Stimulated activated naive CD4-positive, alpha-beta T cell treated with Interleukin-2 at 50 U/mL for 16 hours (primary cell): ENCODE measurements around the gene TOM1L2.

ENCODE experiments used
- DNase-seq: peaks from one replicate; lab custom pipeline; 2025; lab: John Stamatoyannopoulos, UW

TOM1L2 gene

GRCh38 chr17:17994271-17995069 lies 22.3 kb upstream of the TOM1L2 start:
- DNase-seq = no peak

DNA sequence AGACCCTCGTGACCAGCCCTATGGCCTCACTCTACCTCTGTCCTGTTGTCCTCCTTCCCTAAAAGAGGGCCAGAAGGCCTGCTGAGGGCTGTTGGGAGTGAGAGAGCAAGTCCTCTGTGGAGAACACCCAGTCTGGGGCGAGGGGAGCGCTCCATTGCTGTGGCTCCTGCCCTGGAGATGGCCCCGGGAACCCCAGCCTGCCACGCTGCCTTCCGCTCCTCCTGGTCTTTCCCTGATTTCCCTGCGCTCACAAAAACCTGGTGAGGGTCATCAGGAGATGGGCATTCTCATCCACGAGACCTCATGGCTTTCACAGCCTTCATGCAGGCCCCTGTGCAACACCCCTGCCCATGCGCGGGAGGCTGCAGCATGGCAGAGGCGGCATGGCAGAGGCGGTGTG lies 21.7 kb upstream of the TOM1L2 start:
- no peak for DNase-seq

- no peak for DNase-seq
These were observed 21.2 kb upstream of the TOM1L2 start for GRCh38 chr17:17993366-17993765.

DNA sequence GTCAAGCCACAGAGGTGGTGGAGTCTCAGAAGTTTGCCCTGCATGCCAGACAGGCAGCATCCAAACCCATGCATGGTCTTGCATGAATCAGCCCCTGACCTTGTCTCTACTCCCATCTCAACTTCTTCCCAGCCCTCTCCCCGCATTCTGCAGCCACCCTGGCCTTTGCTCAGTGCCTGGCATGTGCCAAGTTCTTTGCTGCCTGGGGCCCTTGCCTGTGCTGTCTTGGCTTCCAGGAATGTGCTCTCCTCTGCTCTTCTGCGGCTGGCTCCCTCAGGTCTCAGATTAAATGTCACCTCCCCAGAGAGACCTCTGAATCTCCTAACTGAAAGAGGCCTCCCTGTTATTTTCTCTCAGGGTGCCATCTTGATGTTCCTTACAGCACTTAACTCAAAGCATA lies 18.1 kb upstream of the TOM1L2 start:
- DNase-seq = no peak

- no peak for DNase-seq
These were observed 17.4 kb upstream of the TOM1L2 start for GRCh38 chr17:17989618-17990017.

DNA sequence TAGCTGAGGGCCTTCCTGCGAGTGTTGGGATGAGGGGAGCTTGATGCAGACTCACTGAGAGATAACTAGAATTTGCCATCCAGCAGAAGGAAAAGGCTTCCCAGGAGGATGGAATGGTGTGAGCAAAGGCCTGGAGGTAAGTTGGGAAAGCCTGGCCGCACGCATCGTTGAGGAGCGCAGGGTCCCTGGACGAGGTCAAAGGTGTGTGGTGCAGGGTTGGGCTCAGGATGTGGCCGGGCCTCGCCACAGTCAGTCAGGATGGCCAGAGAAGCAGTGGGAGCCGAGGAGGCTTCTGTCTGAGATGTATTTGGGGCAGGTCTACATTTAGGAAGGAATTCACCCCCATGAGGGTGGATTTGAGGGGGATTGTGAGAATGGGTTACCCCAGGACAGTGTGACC lies 16.9 kb upstream of the TOM1L2 start:
- DNase-seq = no peak

- DNase-seq = no peak
These were observed 16.3 kb upstream of the TOM1L2 start for GRCh38 chr17:17988427-17988945.

- DNase-seq = no peak
These were observed 15.7 kb upstream of the TOM1L2 start for GRCh38 chr17:17987901-17988300.

DNA sequence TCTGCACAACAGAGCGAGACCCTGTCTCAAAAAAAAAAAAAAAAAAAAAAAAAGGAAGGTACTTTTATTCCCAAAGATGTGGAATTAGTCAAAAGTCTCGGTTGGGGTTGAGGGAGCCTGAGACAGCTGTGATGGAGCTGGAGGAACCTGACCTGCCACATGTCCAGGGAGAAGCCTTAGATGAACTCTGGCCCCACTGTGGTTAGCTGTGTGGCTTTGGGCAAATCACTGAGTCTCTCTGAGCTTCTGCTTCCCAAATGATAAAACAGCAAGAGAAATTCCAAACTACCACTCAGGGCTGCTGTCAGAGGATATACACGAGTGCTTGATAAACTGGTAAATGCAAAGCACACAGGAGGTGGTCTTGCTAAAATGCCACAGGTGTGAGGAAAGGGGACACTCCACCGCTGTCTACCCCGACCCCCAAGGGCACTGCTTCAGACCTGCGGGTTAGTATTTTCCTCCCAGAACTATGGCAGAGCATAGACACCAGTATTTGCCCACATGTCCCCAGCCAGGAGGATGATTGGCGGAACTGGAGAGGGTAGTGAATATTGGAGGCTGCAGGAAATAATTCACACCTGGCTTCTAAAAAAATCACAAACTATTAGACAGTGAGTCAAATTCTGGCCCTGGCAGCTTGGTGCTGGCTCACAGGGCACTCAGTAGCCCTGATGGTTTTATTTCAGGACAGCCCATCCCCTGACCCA lies 15.1 kb upstream of the TOM1L2 start:
- DNase-seq = no peak

- DNase-seq = no peak
These were observed 13.4 kb upstream of the TOM1L2 start for GRCh38 chr17:17985555-17985954.

GRCh38 chr17:17985153-17985552 lies 13.0 kb upstream of the TOM1L2 start:
- no peak for DNase-seq

DNA sequence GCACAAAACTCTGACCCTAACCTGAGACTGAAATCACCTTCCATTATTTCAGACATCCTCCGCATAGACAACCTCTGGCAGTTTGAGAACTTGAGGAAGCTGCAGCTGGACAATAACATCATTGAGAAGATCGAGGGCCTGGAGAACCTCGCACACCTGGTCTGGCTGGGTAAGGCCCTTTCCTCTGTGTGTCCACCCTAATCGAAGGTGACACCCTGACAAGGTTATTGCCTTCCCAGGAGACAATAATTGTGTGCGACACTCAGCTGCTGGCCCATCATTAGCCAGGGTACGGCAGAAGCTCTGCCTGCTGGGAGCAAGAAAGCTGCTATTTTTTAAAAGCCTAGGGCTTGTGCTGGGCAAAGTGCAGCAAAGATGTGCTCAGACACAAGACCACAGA lies 11.6 kb upstream of the TOM1L2 start:
- no peak for DNase-seq

- DNase-seq = no peak
These were observed 11.2 kb upstream of the TOM1L2 start for GRCh38 chr17:17983376-17983775.

DNA sequence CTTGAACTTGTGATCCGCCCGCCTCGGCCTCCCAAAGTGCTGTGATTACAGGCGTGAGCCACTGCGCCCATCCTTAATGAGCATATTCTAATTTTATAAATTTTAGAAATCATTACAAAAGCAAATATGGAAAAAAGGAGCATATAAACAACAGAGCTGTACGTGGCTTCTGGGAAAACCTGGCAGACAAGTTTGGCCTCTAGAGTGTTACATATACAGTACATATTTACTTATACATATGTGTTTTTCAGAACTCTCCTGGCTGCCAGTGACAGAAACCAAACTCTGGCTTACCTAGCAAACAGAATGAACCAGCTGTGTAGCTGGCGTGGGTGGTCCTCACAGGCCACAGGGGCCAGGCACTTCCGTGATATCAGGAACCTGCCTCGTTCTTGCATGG lies 10.6 kb upstream of the TOM1L2 start:
- no peak for DNase-seq

- no peak for DNase-seq
These were observed 9.1 kb upstream of the TOM1L2 start for GRCh38 chr17:17981330-17981729.

GRCh38 chr17:17979778-17980177 lies 7.6 kb upstream of the TOM1L2 start:
- DNase-seq = no peak

DNA sequence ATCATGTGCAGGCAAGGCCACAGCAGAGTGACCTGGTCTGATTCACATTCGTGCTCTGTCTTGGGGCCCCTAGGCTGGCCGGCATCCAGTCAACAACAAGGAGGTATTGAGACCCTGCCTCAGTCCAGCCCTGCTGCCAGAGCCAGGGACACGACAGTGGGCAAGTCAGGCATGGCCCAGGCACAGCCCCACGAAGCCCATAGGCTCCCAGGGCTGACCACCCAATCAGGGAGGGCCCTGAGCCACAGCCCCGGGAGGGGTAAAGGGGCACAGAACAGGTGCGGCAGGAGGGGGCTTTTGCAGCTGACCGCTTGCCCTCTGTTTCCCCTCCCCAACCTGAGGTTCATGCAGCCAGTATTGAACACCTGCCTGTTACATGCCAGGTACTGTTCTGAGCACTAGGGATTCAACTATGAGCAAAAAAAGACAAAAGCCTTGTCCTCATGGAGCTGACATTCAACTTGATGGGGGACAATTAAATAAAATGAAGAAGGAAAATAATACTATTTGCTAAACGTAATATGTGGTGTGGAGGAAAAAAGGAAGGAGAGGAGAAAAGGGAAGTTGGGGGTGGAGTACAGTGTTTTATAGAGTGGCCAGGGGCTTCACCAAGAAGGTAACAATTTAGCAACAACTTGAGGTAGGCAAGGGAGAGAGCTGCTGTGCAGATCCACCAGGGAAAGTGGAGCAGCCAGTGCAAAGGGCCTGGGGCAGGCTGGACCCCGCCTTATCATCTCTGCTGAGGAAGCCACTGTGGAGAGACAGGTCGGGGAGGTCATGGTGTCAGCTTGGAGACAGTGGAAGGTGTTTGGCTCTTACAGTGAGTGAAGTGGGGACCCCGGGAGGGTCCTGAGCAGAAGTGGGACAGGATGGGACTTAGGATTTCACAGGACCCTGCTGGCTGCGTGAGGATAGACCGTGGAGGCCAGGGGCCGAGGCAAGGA lies 6.6 kb upstream of the TOM1L2 start:
- DNase-seq = no peak

GRCh38 chr17:17976931-17977570 lies 4.9 kb upstream of the TOM1L2 start:
- no peak for DNase-seq

DNA sequence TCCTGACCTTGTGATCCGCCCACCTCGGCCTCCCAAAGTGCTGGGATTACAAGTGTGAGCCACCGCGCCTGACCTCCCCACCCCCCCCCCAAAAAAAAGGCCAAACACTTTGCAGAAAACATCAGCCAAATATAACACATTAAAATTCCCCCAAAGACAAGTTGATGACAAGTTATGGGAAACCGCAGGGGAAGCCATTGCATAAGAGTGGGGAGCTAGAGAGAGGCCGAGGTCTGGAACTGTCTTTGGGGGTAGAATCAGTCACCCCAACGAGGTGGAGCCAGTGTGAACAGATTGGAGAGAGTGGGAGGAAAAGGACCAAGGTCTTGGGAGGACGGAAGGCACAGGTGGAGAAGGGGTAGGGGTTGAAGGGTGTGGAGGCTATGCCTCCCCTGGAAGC lies 3.2 kb upstream of the TOM1L2 start:
- DNase-seq = no peak

- no peak for DNase-seq
These were observed 703 bp upstream of the TOM1L2 start for GRCh38 chr17:17972952-17973254.

- no peak for DNase-seq
These were observed 622 bp downstream of the TOM1L2 start for GRCh38 chr17:17971431-17972125.
